A204.1 (cell line): ENCODE data around the gene QRICH1.

Experiments
- FAIRE-seq: peaks from 2 replicates; lab custom pipeline; 2012; peaks lifted over from hg19 to GRCh38; lab: Jason Lieb, UNC

Gene QRICH1

DNA sequence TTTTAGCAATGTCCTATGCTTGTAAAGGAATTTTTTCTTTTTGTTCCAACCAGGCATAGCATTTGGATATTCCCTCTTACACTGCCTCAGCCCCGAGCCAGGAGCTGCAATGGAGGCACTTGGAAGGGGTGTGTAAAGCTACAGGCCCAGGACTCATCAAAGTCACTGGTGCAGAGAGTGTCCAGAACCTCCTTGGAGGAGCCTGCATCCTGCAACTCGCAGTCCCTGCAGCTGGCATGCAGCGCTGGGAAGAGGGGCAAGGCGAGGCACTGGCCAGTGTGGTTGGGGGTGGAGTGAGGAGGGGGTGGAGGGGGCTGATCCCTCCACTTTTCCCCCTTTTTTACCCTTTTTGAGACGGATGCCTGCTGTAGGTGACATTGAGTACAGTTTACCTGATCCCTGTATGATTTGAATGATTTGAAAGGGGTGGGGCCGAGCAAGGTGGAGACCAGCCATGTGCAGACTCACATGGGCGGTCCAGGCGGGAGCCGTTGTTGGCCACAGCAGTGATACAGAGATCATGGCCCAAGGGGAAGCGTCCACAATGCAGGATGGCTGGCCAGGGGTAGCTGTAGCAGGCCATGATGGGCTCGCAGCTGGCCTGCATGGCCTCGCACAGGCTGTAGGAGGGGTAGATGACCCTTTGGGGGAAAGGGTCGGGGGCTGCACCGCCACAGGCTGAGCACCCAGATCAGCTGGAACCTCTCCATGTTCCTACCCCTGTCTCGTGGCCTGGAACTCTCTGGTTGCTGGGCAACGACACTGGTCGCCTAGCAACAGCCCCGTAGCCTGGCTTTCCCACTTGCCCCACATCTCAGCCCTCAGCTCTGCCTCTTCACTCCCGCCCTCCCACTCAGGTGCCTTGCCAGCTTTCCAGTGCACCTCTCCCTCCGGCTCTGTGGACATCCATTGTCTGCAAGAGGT is 95.9 kb downstream of the QRICH1 start:
- FAIRE-seq = no peak

DNA sequence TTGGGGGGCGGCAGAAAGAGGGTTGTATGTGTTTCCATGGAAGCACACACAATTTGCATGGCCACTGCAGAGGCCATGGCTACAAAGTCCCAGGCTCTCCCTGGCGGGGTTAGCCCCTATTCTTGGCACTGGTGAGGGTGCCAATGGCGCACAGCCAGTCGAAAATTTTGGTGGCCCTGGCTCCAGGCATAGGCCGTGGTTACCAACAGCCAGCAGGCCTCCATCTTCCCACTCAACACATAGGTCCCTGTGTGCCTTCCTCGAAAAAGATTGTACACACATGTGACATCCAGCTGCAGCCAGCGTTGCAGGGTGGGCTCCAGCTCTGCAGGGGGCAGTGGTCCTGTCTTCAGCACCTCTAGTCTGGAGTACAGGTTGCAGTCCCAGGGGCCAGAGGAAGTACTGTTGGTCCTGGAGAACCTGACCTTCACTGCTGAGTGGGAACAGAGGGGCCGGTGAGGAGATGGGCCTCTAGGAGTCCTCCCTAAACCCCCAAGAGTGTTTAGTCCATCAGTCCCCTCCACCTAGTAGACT is 96.7 kb downstream of the QRICH1 start:
- FAIRE-seq = no peak

DNA sequence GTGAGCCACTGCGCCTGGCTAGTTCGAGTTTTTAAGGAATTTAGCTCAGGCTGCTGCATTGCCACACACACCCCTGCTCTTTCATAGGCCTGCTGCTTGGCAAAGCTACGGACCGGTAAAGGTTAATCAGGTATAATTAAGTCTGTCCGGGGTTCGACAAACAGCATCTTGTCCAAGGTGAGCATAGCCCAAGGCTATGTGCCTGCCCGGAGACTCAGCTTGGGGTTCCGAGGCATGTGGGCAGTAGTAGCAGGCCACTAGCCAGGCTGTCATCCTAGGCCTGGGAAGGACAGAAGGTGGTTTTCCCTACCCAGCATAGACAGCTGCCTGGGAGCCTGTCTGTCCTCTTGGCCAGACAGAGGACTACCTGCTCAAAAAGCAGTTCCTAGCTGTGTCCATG is 97.2 kb downstream of the QRICH1 start:
- FAIRE-seq = no peak

DNA sequence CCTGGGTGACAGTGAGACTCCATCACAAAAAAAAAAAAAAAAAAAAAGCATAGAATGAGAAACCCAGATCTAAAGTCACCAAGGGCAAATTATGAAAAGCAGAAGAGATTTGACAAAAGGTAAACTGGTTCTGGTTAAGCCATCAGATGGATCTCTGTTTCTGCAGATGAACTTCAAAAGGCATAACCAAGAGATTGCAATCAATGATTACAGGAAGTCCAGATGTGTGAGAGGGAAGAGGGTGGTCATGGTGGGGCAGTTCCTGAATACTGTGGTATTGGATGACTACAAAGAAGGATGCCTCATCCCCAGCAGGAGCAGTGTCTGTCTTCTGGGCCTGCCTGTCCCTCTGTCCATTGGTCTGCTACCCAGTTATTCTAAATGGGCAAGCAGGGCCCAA is 100.0 kb downstream of the QRICH1 start:
- FAIRE-seq = no peak

DNA sequence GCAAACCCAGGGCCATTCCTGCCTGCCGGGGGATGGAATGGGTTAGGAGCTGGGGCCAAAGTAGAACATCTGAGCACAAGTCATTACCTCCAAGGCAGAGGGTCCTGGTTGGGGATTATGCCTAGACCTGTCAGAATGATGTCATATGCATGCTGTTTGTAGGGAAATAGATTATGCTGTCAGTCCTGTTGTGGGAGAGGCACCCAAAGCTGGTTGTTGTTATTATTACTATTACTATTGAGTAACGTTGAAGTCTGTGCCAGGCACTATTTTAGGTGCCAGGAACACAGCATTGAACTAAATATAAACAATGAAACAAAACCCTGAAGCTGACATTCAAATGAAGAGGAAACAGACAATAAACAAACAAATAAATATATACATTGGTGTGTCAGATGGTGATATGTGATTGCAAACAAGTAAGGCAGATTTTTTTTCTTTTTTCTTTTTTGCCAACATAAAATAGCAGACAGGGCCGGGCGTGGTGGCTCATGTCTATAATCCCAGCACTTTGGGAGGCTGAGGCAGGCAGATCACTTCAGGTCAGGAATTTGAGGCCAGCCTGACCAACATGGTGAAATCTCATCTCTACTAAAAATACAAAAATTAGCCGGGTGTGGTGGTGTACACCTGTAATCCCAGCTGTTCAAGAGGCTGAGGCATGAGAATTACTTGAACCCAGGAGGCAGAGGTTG is 101.9 kb downstream of the QRICH1 start:
- FAIRE-seq = no peak

DNA sequence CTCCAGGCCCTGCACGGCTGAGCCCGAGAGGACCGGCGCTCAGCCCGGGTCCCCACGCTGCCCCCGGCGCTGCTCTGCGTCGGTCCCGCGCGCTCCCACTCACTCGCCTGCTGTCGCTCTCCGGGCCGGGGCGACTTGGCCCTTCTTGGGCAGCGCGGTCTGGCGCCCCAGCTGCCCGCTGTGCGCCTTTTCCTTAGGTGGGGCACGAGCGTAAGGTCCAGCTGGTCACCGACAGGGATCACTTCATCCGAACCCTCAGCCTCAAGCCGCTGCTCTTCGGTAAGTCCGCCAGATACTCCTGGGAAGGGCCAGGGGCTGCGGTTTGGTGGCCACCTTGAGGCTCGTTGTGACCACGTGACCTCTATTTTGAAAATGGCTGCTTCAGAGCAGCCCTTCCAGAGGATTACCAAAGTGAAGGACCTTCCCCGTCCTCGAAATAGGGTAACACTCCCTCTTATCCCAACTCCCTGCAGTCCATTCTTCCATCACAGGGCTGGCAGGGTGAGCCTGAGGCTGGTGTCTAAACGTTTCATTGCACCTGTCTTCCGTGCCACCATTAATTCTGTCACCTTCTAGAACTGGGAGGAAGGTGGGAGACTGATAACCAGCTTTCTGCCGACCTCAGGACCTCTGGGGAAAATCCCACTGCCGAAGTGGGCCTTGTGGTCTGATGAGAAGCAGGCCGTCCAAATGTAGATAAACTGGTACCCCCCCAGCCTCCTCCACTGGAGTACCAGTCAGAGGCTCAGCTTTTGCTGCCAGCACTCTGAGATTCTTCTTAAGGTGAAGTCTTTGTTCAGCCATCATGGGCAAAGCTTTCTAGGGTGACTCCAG is 103.0 kb downstream of the QRICH1 start:
- no peak for FAIRE-seq

DNA sequence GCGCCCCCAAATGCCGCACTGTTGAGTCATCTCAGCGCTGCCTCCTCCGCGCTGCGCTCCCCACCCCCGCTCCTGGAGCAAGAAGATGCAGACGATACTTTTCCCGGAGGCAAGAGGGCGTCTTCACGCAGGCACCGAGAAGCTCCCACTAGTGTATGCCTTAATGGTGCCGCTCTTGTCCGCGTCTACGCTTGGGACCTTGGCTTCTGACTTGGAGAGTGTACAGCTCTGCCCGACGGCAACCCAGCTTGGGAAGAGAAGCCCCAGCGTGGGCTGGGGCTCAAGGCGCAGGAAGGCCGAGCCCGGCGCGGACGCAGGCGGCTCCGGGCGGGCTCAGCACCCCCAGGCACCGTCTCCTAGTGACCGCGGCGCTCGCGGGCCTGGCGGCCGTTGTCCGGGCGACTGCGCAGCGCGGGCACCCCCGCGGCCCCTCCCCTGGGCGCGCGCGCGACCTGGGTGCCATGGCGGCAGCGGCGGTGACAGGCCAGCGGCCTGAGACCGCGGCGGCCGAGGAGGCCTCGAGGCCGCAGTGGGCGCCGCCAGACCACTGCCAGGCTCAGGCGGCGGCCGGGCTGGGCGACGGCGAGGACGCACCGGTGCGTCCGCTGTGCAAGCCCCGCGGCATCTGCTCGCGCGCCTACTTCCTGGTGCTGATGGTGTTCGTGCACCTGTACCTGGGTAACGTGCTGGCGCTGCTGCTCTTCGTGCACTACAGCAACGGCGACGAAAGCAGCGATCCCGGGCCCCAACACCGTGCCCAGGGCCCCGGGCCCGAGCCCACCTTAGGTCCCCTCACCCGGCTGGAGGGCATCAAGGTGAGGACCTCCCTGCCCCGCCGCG is 103.9 kb downstream of the QRICH1 start, which contains the start of gene P4HTM:
Gene P4HTM, plus strand, starts transcription at position 446 of the 840 bp plus-strand sequence. Its CDS starts 16 bp downstream, at position 462.
- FAIRE-seq = no peak

DNA sequence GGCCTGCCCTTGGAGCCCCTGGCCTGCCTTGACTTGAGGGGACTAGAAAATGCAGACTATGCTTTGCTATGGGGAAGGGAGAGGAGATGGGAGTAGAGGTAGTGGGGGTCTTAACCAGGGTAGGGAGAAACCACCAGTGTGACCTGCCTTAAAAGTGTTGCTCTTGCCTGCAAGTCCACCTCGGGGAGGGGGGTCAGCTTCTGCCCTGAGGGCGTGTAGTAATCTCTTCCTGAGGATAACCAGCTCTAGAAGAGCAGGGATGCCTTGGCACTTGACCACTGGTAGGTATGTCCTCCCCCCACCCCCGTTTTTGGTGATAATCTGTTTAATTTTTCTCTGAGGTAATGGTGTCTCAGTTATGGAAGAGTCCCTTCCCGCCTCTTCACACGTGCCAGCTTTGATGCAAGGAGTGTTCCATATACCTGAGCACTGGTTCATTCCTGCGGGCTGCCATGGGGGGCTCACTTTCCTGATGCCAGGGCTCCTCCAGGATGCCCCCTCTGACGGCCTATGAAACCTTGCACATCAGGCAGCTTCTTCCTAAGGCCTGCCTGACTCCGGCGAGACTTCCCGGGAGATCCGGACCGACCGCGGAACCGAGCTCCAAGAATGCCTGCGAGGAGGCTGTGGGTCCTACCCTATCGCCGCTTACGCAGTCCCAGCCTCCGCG is 104.6 kb downstream of the QRICH1 start:
- FAIRE-seq = no peak

DNA sequence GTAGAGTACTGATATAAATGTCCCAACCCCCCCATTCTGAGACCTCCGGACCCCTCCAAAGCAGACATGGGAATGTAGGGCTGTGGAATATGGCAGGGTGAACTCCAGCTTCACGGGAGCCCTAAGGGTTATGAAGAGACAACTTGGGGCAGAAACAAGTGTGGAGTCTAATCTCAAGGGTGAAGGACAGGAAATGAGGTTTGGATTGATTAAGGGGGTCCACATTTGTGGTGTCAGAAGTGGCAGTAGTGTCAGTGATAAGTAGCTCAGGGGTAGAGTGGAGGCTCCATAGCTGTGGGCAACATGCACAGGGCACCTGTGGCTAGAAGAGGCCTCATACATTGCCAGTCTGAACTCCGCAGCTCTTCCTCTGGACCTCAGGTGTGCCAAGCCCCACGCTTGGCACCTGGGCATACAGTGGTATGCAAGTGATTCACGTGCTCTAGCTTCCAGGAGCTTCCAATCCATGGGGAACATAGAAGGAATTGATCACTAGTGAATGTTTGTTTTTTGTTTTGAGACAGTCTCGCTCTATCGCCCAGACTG is 108.0 kb downstream of the QRICH1 start:
- no peak for FAIRE-seq

DNA sequence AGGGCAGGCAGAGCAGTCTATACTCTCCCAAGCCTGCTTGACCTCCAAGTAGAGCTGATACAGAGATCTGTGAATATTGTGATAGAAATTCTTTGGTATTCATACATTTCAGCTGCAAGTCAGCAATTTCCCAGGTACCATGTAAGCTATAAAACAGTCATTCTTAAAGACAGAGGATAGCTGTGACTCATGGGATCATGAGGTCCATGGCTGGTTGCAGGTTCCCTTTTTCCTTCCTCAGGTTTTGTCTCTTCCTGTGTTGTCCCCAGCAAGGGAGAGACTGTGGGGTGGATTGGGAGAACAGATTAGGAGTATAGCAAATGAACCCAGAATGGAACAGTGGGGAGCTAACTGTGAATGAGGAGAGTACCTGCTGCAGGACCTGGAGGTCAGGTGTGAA is 109.2 kb downstream of the QRICH1 start:
- FAIRE-seq = no peak

DNA sequence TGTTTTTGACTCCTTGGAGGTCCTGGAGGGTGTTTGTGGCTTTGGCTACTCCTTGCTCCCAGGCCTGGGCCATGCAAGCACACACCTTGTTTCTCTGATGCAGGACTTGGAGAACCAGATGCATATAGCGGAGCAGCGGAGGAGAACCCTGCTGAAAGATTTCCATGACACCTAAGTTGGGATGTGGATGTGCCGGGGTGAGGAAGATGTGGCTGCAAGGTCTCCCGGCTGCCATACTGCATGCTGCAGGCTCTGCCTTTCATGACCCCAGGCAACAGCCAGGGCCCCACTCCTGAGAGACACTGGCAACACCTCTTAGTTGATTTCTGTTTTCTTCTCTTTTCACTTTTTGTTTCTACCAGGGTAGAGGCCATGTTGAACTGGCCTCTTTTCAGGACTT is 110.8 kb downstream of the QRICH1 start:
- no peak for FAIRE-seq

DNA sequence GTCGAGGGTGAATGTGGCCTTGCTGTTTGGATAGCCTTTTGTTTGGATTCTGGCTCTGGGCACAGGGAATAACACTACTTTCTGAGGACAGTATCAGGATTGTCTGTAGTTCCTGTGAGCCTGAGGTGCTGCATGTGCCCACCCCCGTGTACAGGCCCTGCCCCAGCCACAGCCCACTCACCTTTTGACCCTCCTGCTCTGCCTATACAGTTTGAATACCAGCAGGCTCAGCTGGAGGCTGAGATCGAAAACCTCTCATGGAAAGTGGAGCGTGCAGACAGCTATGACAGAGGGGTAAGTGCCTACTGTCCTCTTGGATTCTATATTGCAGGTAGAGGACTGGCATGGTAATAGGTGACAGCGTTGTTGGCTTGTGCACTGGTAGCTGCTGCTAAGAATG is 111.2 kb downstream of the QRICH1 start:
- no peak for FAIRE-seq

DNA sequence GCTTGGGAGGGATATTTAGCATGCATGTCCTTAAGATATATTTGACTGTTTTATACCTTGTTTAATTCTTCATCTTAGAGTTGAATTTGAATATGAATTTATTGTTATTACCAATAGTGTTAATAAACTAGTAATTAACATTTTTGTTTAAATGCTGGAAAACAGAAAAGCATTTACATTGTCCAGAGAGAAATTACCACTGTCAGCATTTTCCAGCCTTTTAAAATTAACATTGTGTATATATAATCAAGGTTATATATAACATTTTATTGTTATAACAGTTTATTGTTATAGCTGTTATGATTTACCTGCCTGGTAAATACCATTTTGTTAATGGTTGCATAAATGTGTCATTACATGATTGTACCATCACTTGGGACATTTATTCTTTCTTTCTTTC is 111.9 kb downstream of the QRICH1 start:
- peak; percentile 16 for FAIRE-seq

DNA sequence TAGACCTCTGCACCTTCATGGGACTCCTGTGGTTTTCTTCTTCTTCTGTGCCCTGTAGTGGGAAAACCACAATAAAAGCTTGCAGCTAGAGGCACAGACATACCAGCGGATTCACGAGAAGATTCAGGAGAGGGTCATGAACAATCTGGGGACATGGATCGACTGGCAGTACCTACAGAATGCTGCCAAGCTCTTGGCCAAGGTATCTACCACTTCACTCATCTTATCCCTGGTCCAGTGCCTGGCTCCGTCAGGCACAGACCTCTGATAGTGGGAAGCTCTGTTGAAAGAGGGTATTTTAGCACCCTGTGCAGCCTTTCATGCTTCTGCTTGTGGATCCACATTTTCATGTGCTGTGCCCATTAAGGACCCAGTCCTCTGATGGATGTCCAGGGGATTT is 113.6 kb downstream of the QRICH1 start:
- no peak for FAIRE-seq
